Cardiac atrium fibroblast (primary cell): ENCODE data around the gene CLIP4. TPM values are rescaled to one million over a fixed set of nuclear protein-coding genes. Genes with fewer than 3 reads are reported as not detected.

Experiments used
- total RNA-seq: library from RNA; depleted of rRNA; stranded (reverse); fragments of >200 nt; gene quantifications from 2 replicates; pipeline ENCODE4 v1.2.3, GENCODE V29; 2015

Gene CLIP4
- total RNA-seq: 28.8 and 34.3 TPM in 2 replicates

DNA sequence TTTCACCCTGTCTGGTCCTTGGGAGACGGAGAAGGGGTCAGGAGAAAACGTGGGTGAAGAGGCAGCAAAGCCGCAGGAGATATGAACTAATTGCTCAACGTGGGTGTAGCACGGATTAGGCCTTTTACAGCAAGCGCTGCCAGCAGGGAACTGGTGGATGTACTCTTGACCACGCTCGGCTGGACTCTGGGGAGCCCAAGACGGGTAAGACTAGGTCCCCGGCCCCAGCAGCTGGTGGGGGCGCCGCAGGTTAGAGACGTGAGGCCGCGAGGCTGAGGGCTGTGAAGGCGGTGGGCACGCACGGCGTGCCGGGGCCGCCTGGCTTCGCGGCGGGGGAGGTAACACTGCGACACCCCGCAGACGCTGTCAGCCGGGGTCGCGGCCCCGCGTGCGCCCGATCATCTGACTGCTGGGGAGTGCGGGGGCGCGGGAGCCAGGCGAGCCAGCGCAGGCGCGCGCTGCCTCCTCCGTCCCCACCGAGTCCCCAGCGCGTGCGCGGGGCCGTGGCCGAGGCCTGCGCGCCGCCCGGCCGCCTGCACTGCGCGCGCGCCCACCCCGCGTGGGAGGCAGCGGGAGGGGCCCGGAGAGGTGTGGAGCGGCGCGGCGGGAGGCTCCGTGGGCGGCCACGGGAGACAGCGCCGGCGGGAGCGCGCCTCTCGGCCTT is at the start of gene CLIP4:
Gene CLIP4, plus strand, starts transcription at position 470 of the 664 bp plus-strand sequence. CDS start 5,974 bp downstream, outside the sequence.

GRCh38 chr2:29074411-29074810 is 40.8 kb upstream of the CLIP4 start, which contains the start of gene PCARE:
Gene PCARE, minus strand, starts transcription at chr2:29074523. Its CDS starts 262 bp downstream, at chr2:29074261.

Other genes with a start within 250 kb of the CLIP4 start
- 4.5 and 5.2 TPM in 2 replicates for gene TRMT61B, start 245.1 kb upstream of the CLIP4 start, total RNA-seq
- gene WDR43, start 220.7 kb upstream of the CLIP4 start, total RNA-seq: 34.0 and 55.8 TPM in 2 replicates
- gene TOGARAM2, start 134.1 kb upstream of the CLIP4 start, total RNA-seq: not detected in 2 replicates
- gene PCARE, start 40.9 kb upstream of the CLIP4 start, total RNA-seq: not detected in 2 replicates